ENCODE data around the gene ALOX5.

- TF ChIP-seq REST (IDR thresholded peaks at IDR 0.05; ENCODE audit: insufficient replicate concordance, low read depth) (no peak), CTCF (IDR thresholded peaks at IDR 0.05; ENCODE audit: insufficient read depth, low read length) (no peak)
These were observed 94.1 kb downstream of the ALOX5 start for GRCh38 chr10:45468079-45468478.
